ENCODE data around the gene C2CD2. TPM values are rescaled to one million over a fixed set of nuclear protein-coding genes. Genes with fewer than 3 reads are reported as not detected.

The C2CD2 gene
- total RNA-seq, 2 donors from 2014 or later = 26.3 to 28.7 TPM

GRCh38 chr21:41903559-41904351, 50.1 kb downstream of the C2CD2 start:
- no peaks in the 10 kb centered on the region for H3K9me3 ChIP-seq (ENCODE audit: control insufficient read depth, low read length)
- H3K27ac Mint-ChIP-seq = no peak overlapping the region
- no peaks in the 10 kb centered on the region for H3K27me3 Mint-ChIP-seq (ENCODE audit: insufficient read depth)
- no peak overlapping the region for H3K9ac ChIP-seq (ENCODE audit: extremely low read depth, low read length, poor library complexity, severe bottlenecking)
- H3K27me3 ChIP-seq (ENCODE audit: control insufficient read depth, insufficient read depth, low read length, poor library complexity, severe bottlenecking) = no peaks in the 10 kb centered on the region
- H3K4me1 Mint-ChIP-seq = peaks cover 6% of the 10 kb centered on the region
- no peak for TF ChIP-seq CTCF (conservative IDR thresholded peaks at IDR 0.05)
- H3K27ac ChIP-seq (ENCODE audit: low read depth, low read length) = no peak overlapping the region
- H3K4me3 Mint-ChIP-seq = no peak overlapping the region
- no peak for DNase-seq
- H3K9me3 Mint-ChIP-seq = no peaks in the 10 kb centered on the region
- 80 to 81% methylated on average over 16 to 23 of the region's 23 CpGs for WGBS, 2 experiments (ENCODE audit: insufficient coverage in 1 of 2, insufficient read length in 1 of 2)
- no peaks in the 10 kb centered on the region for H3K4me1 ChIP-seq (ENCODE audit: control insufficient read depth, insufficient read depth, low read length)
- H3K36me3 Mint-ChIP-seq (ENCODE audit: low read depth) = peaks cover 28% of the 10 kb centered on the region
- no peak overlapping the region for H3K4me3 ChIP-seq (ENCODE audit: low read length)
- H3K36me3 ChIP-seq (ENCODE audit: control insufficient read depth, insufficient read depth, low read length) = peaks cover 24% of the 10 kb centered on the region

DNA sequence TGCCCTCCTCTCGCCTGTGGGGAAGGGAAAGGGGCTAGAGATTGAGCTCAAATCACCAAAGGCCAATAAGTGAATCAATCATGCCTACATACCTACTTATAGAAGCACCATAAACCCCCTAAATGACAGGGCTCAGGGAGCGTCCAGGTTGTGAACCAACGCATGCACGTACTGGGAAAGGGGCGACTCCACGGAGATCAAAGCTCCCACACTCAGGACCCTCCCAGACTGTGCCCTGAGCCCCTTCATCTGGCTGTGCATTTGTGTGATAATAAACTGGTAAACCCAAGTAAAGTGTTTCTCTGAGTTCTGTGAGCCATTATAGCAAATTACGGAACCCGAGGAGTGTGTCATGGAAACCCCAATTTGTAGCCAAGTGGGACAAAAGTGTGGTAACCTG, 50.9 kb downstream of the C2CD2 start:
- Histone ChIP-seq H3K9ac (ENCODE audit: extremely low read depth, low read length, poor library complexity, severe bottlenecking) (no peak overlapping the region), H3K9me3 (ENCODE audit: control insufficient read depth, low read length) (no peaks in the 10 kb centered on the region), H3K27ac (ENCODE audit: low read depth, low read length) (no peak overlapping the region), H3K4me1 (ENCODE audit: control insufficient read depth, insufficient read depth, low read length) (no peaks in the 10 kb centered on the region), H3K36me3 (ENCODE audit: control insufficient read depth, insufficient read depth, low read length) (peaks cover 19% of the 10 kb centered on the region), H3K27me3 (ENCODE audit: control insufficient read depth, insufficient read depth, low read length, poor library complexity, severe bottlenecking) (no peaks in the 10 kb centered on the region), H3K4me3 (ENCODE audit: low read length) (no peak overlapping the region)
- peaks cover 28% of the 10 kb centered on the region for H3K36me3 Mint-ChIP-seq (ENCODE audit: low read depth)
- no peak for DNase-seq
- peaks cover 6% of the 10 kb centered on the region for H3K4me1 Mint-ChIP-seq
- no peaks in the 10 kb centered on the region for H3K27me3 Mint-ChIP-seq (ENCODE audit: insufficient read depth)
- WGBS, 2 experiments (ENCODE audit: insufficient coverage in 1 of 2, insufficient read length in 1 of 2) = 87 to 94% methylated on average over 8 of the region's 8 CpGs
- no peak overlapping the region for H3K27ac Mint-ChIP-seq
- no peak overlapping the region for H3K4me3 Mint-ChIP-seq
- no peak for TF ChIP-seq CTCF (conservative IDR thresholded peaks at IDR 0.05)
- no peaks in the 10 kb centered on the region for H3K9me3 Mint-ChIP-seq

DNA sequence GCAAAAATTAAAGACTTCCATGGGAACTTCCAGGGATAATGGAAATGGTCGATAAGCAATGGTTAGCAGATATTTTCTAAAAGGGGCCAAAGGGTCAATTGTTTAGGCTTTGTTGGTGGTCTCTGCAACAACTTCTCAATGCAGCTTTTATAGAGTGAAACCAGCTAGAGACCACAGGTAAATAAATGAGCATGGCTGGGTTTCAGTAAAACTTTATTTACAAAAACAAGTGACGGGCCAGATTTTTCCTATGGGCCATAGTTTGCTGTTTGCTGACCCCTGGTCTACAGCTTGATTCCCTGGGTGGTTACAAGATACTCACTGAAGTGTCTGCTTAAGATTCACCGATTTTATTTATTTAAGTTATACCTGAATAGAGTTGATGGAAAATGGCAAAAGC, 52.0 kb downstream of the C2CD2 start:
- WGBS, 2 experiments (ENCODE audit: insufficient coverage in 1 of 2, insufficient read length in 1 of 2) = 89 to 96% methylated on average over 2 to 3 of the region's 3 CpGs
- H3K4me1 Mint-ChIP-seq = peaks cover 5% of the 10 kb centered on the region

More for the DNA sequence above, 52.0 kb downstream of the C2CD2 start:
- Mint-ChIP-seq H3K27me3 (ENCODE audit: insufficient read depth) (no peaks in the 10 kb centered on the region), H3K27ac (no peak overlapping the region), H3K4me3 (no peak overlapping the region), H3K9me3 (no peaks in the 10 kb centered on the region), H3K36me3 (ENCODE audit: low read depth) (peaks cover 22% of the 10 kb centered on the region)
- no peak overlapping the region for H3K27ac ChIP-seq (ENCODE audit: low read depth, low read length)
- no peak overlapping the region for H3K9ac ChIP-seq (ENCODE audit: extremely low read depth, low read length, poor library complexity, severe bottlenecking)
- DNase-seq = no peak
- H3K4me3 ChIP-seq (ENCODE audit: low read length) = no peak overlapping the region
- H3K9me3 ChIP-seq (ENCODE audit: control insufficient read depth, low read length) = no peaks in the 10 kb centered on the region
- H3K27me3 ChIP-seq (ENCODE audit: control insufficient read depth, insufficient read depth, low read length, poor library complexity, severe bottlenecking) = no peaks in the 10 kb centered on the region
- peaks cover 19% of the 10 kb centered on the region for H3K36me3 ChIP-seq (ENCODE audit: control insufficient read depth, insufficient read depth, low read length)
- H3K4me1 ChIP-seq (ENCODE audit: control insufficient read depth, insufficient read depth, low read length) = no peaks in the 10 kb centered on the region
- no peak for TF ChIP-seq CTCF (conservative IDR thresholded peaks at IDR 0.05)
